Measurements from ENCODE around the gene AWAT1. TPM values are rescaled to one million over a fixed set of nuclear protein-coding genes. Genes with fewer than 3 reads are reported as not detected.
"Not testable (repeated sequence)": the region's sequence is repeated elsewhere in the genome, so short reads cannot be mapped to it uniquely, and the experiment has no call there.

The AWAT1 gene
- total and polyA plus RNA-seq, 4 experiments from 2014 or later: not detected

DNA sequence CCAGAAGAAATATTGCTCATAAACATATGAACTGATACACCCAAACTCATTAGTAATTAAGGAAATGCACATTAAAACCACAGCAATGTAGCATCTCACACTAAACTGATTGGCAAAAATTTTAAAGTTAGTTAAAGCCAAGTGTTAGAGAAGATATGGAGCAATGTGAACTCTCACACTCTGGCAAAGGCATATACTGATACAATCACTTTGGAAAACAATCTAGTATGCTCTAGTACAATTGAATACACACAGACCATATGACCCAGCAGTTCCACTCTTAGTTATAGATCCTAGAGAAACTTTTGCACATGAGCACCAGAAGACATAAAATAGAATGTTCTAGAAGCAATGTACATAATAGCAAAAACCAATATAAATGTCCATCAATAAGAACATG is 8.4 kb upstream of the AWAT1 start:
- Histone ChIP-seq H3K27ac (ENCODE audit: low read depth, low read length) (no peak overlapping the region), H3K4me3 (ENCODE audit: low read length in 2 of 2) (no peak overlapping the region), H3K36me3 (ENCODE audit: insufficient read depth, low read length) (no peaks in the 10 kb centered on the region), H3K27me3 (ENCODE audit: insufficient read depth, low read length) (no peaks in the 10 kb centered on the region), H3K4me1 (ENCODE audit: insufficient read depth, low read length) (no peaks in the 10 kb centered on the region), H3K9me3 (ENCODE audit: control insufficient read depth in 1 of 2, low read length in 2 of 2) (no peaks in the 10 kb centered on the region)
- intact Hi-C loops (cut with micrococcal nuclease): no loop called here
- H3K4me3 Mint-ChIP-seq: no peak overlapping the region
- H3K36me3 Mint-ChIP-seq: no peaks in the 10 kb centered on the region
- ChIA-PET CTCF (ENCODE audit: partially characterized antibody) (no interaction called here), POLR2A (ENCODE audit: partially characterized antibody) (no interaction called here)
- no peaks in the 10 kb centered on the region for H3K9me3 Mint-ChIP-seq
- H3K4me1 Mint-ChIP-seq: no peaks in the 10 kb centered on the region
- H3K27ac Mint-ChIP-seq: no peak overlapping the region
- no peak for DNase-seq
- no peaks in the 10 kb centered on the region for H3K27me3 Mint-ChIP-seq

GRCh38 chrX:70226687-70227086 is 7.8 kb upstream of the AWAT1 start:
- Histone ChIP-seq H3K9me3 (ENCODE audit: control insufficient read depth in 1 of 2, low read length in 2 of 2) (no peaks in the 10 kb centered on the region), H3K4me1 (ENCODE audit: insufficient read depth, low read length) (no peaks in the 10 kb centered on the region), H3K36me3 (ENCODE audit: insufficient read depth, low read length) (no peaks in the 10 kb centered on the region), H3K4me3 (ENCODE audit: low read length in 2 of 2) (no peak overlapping the region), H3K27me3 (ENCODE audit: insufficient read depth, low read length) (no peaks in the 10 kb centered on the region), H3K27ac (ENCODE audit: low read depth, low read length) (no peak overlapping the region)
- Mint-ChIP-seq H3K9me3 (no peaks in the 10 kb centered on the region), H3K36me3 (no peaks in the 10 kb centered on the region), H3K4me3 (no peak overlapping the region), H3K27me3 (no peaks in the 10 kb centered on the region), H3K27ac (no peak overlapping the region), H3K4me1 (no peaks in the 10 kb centered on the region)
- intact Hi-C loops (cut with micrococcal nuclease): no loop called here
- POLR2A ChIA-PET (ENCODE audit: partially characterized antibody): no interaction called here
- DNase-seq: no peak
- CTCF ChIA-PET (ENCODE audit: partially characterized antibody): no interaction called here

DNA sequence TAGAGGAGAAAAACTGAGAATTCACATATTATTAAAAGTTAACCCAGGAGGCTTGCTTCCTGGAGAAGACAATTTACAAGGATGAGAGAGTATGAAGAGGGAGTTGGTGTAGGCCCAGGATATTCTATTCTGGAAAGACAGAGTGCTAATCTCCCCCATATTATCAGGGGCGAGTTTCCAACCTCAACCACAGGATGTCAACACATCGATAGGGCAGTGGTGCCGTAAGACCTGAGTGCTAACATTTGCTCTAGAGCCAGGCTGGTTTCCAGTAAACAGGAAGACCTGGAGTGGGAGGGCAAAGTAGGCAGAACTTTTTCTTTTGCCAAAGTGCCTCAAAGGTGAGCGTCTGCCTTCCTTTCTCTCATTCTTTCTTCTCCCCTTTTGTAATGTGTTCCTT is 2.8 kb upstream of the AWAT1 start:
- H3K4me3 ChIP-seq (ENCODE audit: low read length in 2 of 2): no peak overlapping the region
- intact Hi-C loops (cut with micrococcal nuclease): no loop called here
- Mint-ChIP-seq H3K27ac (no peak overlapping the region), H3K36me3 (no peaks in the 10 kb centered on the region), H3K4me3 (no peak overlapping the region), H3K4me1 (no peaks in the 10 kb centered on the region), H3K27me3 (no peaks in the 10 kb centered on the region), H3K9me3 (no peaks in the 10 kb centered on the region)
- no peak for DNase-seq
- ChIA-PET POLR2A (ENCODE audit: partially characterized antibody) (no interaction called here), CTCF (ENCODE audit: partially characterized antibody) (no interaction called here)
- H3K27me3 ChIP-seq (ENCODE audit: insufficient read depth, low read length): no peaks in the 10 kb centered on the region
- no peaks in the 10 kb centered on the region for H3K9me3 ChIP-seq (ENCODE audit: control insufficient read depth in 1 of 2, low read length in 2 of 2)
- no peak overlapping the region for H3K27ac ChIP-seq (ENCODE audit: low read depth, low read length)
- H3K36me3 ChIP-seq (ENCODE audit: insufficient read depth, low read length): no peaks in the 10 kb centered on the region
- no peaks in the 10 kb centered on the region for H3K4me1 ChIP-seq (ENCODE audit: insufficient read depth, low read length)

- intact Hi-C loops (cut with micrococcal nuclease): no loop called here
- CTCF ChIA-PET (ENCODE audit: partially characterized antibody): no interaction called here
- no peaks in the 10 kb centered on the region for H3K4me1 Mint-ChIP-seq
- Histone ChIP-seq H3K4me1 (ENCODE audit: insufficient read depth, low read length) (no peaks in the 10 kb centered on the region), H3K9me3 (ENCODE audit: control insufficient read depth in 1 of 2, low read length in 2 of 2) (no peaks in the 10 kb centered on the region), H3K36me3 (ENCODE audit: insufficient read depth, low read length) (no peaks in the 10 kb centered on the region), H3K4me3 (ENCODE audit: low read length in 2 of 2) (no peak overlapping the region), H3K27me3 (ENCODE audit: insufficient read depth, low read length) (no peaks in the 10 kb centered on the region), H3K27ac (ENCODE audit: low read depth, low read length) (no peak overlapping the region)
- no peak overlapping the region for H3K27ac Mint-ChIP-seq
- no peaks in the 10 kb centered on the region for H3K36me3 Mint-ChIP-seq
- no peak for DNase-seq
- H3K27me3 Mint-ChIP-seq: no peaks in the 10 kb centered on the region
- POLR2A ChIA-PET (ENCODE audit: partially characterized antibody): no interaction called here
- H3K9me3 Mint-ChIP-seq: no peaks in the 10 kb centered on the region
- no peak overlapping the region for H3K4me3 Mint-ChIP-seq
Measured at GRCh38 chrX:70240751-70241150, 6.3 kb downstream of the AWAT1 start.

DNA sequence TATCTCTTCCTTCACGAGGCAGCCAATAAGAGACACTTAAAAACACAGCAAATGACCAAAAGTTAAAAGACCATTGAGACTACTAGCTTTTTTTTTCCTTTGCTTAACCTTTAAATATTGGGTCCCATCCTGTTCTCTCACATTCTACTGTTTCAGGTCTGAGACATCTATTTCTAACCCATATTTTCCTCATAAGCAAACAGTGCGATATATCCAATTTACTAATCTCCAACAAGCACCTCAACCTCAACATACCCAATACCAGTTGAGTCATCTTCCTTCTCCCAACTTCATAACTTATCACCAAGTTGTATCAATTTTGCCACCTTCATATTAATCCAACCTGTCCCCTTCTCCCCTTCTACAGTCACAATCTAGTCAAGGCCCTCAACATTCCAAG is 7.0 kb downstream of the AWAT1 start:
- CTCF ChIA-PET (ENCODE audit: partially characterized antibody): no interaction called here
- H3K27me3 ChIP-seq (ENCODE audit: insufficient read depth, low read length): no peaks in the 10 kb centered on the region
- no peaks in the 10 kb centered on the region for H3K27me3 Mint-ChIP-seq
- DNase-seq: no peak
- POLR2A ChIA-PET (ENCODE audit: partially characterized antibody): no interaction called here
- H3K36me3 Mint-ChIP-seq: no peaks in the 10 kb centered on the region
- H3K4me1 Mint-ChIP-seq: no peaks in the 10 kb centered on the region
- H3K9me3 Mint-ChIP-seq: no peaks in the 10 kb centered on the region
- H3K4me1 ChIP-seq (ENCODE audit: insufficient read depth, low read length): no peaks in the 10 kb centered on the region
- no peak overlapping the region for H3K27ac ChIP-seq (ENCODE audit: low read depth, low read length)
- H3K4me3 Mint-ChIP-seq: no peak overlapping the region
- H3K27ac Mint-ChIP-seq: no peak overlapping the region
- no peaks in the 10 kb centered on the region for H3K9me3 ChIP-seq (ENCODE audit: control insufficient read depth in 1 of 2, low read length in 2 of 2)
- H3K4me3 ChIP-seq (ENCODE audit: low read length in 2 of 2): no peak overlapping the region
- intact Hi-C loops (cut with micrococcal nuclease): no loop called here
- H3K36me3 ChIP-seq (ENCODE audit: insufficient read depth, low read length): no peaks in the 10 kb centered on the region

- H3K4me3 Mint-ChIP-seq; H3K27ac Mint-ChIP-seq; H3K9me3 ChIP-seq (ENCODE audit: control insufficient read depth in 1 of 2, low read length in 2 of 2); H3K27ac ChIP-seq (ENCODE audit: low read depth, low read length); H3K27me3 ChIP-seq (ENCODE audit: insufficient read depth, low read length); H3K4me3 ChIP-seq (ENCODE audit: low read length in 2 of 2); intact Hi-C loops (cut with micrococcal nuclease); H3K4me1 ChIP-seq (ENCODE audit: insufficient read depth, low read length); H3K27me3 Mint-ChIP-seq; H3K9me3 Mint-ChIP-seq; H3K36me3 Mint-ChIP-seq; H3K4me1 Mint-ChIP-seq; DNase-seq; POLR2A ChIA-PET (ENCODE audit: partially characterized antibody); H3K36me3 ChIP-seq (ENCODE audit: insufficient read depth, low read length); CTCF ChIA-PET (ENCODE audit: partially characterized antibody): not testable (repeated sequence)
Measured at GRCh38 chrX:70243601-70244000, 9.1 kb downstream of the AWAT1 start.

- Mint-ChIP-seq H3K36me3 (no peaks in the 10 kb centered on the region), H3K4me1 (no peaks in the 10 kb centered on the region), H3K4me3 (no peak overlapping the region), H3K27me3 (no peaks in the 10 kb centered on the region), H3K27ac (no peak overlapping the region), H3K9me3 (no peaks in the 10 kb centered on the region)
- intact Hi-C loops (cut with micrococcal nuclease): no loop called here
- ChIA-PET CTCF (ENCODE audit: partially characterized antibody) (no interaction called here), POLR2A (ENCODE audit: partially characterized antibody) (no interaction called here)
- no peak for DNase-seq
- H3K9me3 ChIP-seq (ENCODE audit: control insufficient read depth in 1 of 2, low read length in 2 of 2): no peaks in the 10 kb centered on the region
- no peaks in the 10 kb centered on the region for H3K27me3 ChIP-seq (ENCODE audit: insufficient read depth, low read length)
- H3K4me3 ChIP-seq (ENCODE audit: low read length in 2 of 2): no peak overlapping the region
- no peak overlapping the region for H3K27ac ChIP-seq (ENCODE audit: low read depth, low read length)
- H3K4me1 ChIP-seq (ENCODE audit: insufficient read depth, low read length): no peaks in the 10 kb centered on the region
- no peaks in the 10 kb centered on the region for H3K36me3 ChIP-seq (ENCODE audit: insufficient read depth, low read length)
Measured at GRCh38 chrX:70244881-70245280, 10.4 kb downstream of the AWAT1 start.

DNA sequence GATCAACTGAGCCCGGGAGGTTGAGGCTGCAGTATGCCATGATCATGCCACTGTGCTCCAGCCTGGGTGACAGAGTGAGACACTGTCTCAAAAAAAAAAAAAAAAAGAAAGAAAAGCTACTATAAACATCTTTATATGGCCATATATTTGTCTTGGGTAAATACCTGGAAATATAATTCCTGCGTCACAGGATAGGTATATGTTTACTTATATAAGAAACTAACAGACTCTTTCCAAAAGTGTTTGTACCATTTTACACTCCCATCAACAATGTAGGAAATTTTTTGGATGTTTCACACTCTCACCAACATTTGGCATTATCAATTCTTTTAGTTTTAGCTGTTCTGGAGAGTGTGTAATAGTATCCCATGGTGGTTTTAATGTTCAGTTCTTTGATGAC is 12.8 kb downstream of the AWAT1 start:
- Mint-ChIP-seq H3K27ac (no peak overlapping the region), H3K27me3 (no peaks in the 10 kb centered on the region), H3K4me1 (no peaks in the 10 kb centered on the region), H3K4me3 (no peak overlapping the region), H3K36me3 (no peaks in the 10 kb centered on the region), H3K9me3 (no peaks in the 10 kb centered on the region)
- intact Hi-C loops (cut with micrococcal nuclease): no loop called here
- no peak for DNase-seq
- Histone ChIP-seq H3K9me3 (ENCODE audit: control insufficient read depth in 1 of 2, low read length in 2 of 2) (no peaks in the 10 kb centered on the region), H3K27me3 (ENCODE audit: insufficient read depth, low read length) (no peaks in the 10 kb centered on the region), H3K4me3 (ENCODE audit: low read length in 2 of 2) (no peak overlapping the region), H3K36me3 (ENCODE audit: insufficient read depth, low read length) (no peaks in the 10 kb centered on the region), H3K4me1 (ENCODE audit: insufficient read depth, low read length) (no peaks in the 10 kb centered on the region), H3K27ac (ENCODE audit: low read depth, low read length) (no peak overlapping the region)
- ChIA-PET POLR2A (ENCODE audit: partially characterized antibody) (no interaction called here), CTCF (ENCODE audit: partially characterized antibody) (no interaction called here)

Data from CD4-positive, alpha-beta memory T cell (primary cell).